K562 (cell line): ENCODE measurements around the gene NDST4. TPM values are rescaled to one million over a fixed set of nuclear protein-coding genes. Genes with fewer than 3 reads are reported as not detected.

Source experiments
- ATAC-seq: fragments of 200-7000 bp; cut with Tn5 transposase; 3 replicates; pipeline ENCODE4 v1.9.1; 2020; ENCODE audit warnings: moderate library complexity
- BruUV-seq: library from RNA; stranded (reverse); fragments of 400-500 nt; replicated peaks from 2 replicates; lab custom pipeline; 2021; lab: Mats Ljungman, UMichigan
- CTCF ChIA-PET: fragments of 300-600 bp; formaldehyde crosslinking; extraction: SDS; loops from one replicate; lab custom pipeline; 2021; ENCODE audit warnings: low intra/inter-chr PET ratio; lab: Yijun Ruan, JAX
- POLR2A ChIA-PET: fragments of 300-600, 350-650 bp; sonication (Branson Sonifier 250); formaldehyde crosslinking; extraction: SDS; loops from one replicate; lab custom pipeline; 2021; ENCODE audit warnings: antibody characterized with exemption, inconsistent platforms; lab: Yijun Ruan, JAX
- DNase-seq, 4 experiments: peaks; one replicate each; pipeline versions ENCODE4 v3.0.0 to v3.0.0-alpha.2; 2011 to 2018; ENCODE audit warnings: low spot score in 3 of 4, mixed read lengths in 3 of 4; ENCODE audit errors: extremely low read depth in 1 of 4
- FAIRE-seq: peaks from 2 replicates; lab custom pipeline; 2011; peaks lifted over from hg19 to GRCh38; lab: Jason Lieb, UNC
- H2AFZ ChIP-seq: 2 replicates; pipeline ENCODE4 v1.6.0; 2011; ENCODE audit warnings: low read depth, low read length, control low read depth, inconsistent platforms
- H3K27ac ChIP-seq: fragments of 200-600 bp; 3 replicates; pipeline ENCODE4 v1.8.0; 2011; ENCODE audit warnings: low read depth, mild to moderate bottlenecking, control low read depth, inconsistent platforms, low read length, moderate library complexity, mixed read lengths; ENCODE audit errors: extremely low read depth
- H3K27me3 ChIP-seq, 2 experiments: fragments of 300-600 bp in 1 of 2; 2 replicates in 1 of 2; 3 replicates in 1 of 2; pipeline versions ENCODE4 v1.6.0 to v1.8.0; 2011; ENCODE audit warnings: inconsistent platforms in 2 of 2, low read length in 2 of 2, mild to moderate bottlenecking in 1 of 2, mixed read lengths in 1 of 2, moderate library complexity in 1 of 2; ENCODE audit not compliant: control insufficient read depth in 2 of 2, insufficient read depth in 2 of 2
- H3K36me3 ChIP-seq: fragments of 300-600 bp; 3 replicates; pipeline ENCODE4 v1.8.0; 2011; ENCODE audit warnings: mild to moderate bottlenecking, low read length, inconsistent platforms; ENCODE audit not compliant: control insufficient read depth, insufficient read depth
- H3K4me1 ChIP-seq, 2 experiments: fragments of 200-600 bp in 1 of 2; replicated peaks in 1 of 2; 2 replicates in 1 of 2; 3 replicates in 1 of 2; pipeline versions ENCODE4 v1.5.1 to v1.8.0; 2011; ENCODE audit warnings: inconsistent platforms in 2 of 2, low read length in 2 of 2, mild to moderate bottlenecking in 1 of 2, mixed read lengths in 1 of 2, moderate library complexity in 1 of 2; ENCODE audit not compliant: control insufficient read depth in 2 of 2, insufficient read depth in 2 of 2
- H3K4me2 ChIP-seq: 2 replicates; pipeline ENCODE4 v1.6.1; 2011; ENCODE audit warnings: low read length, control low read depth, inconsistent platforms, mixed read lengths; ENCODE audit not compliant: insufficient read depth
- H3K4me3 ChIP-seq: fragments of 200-600 bp; sonication (generic), shearing (Covaris generic); 2 replicates; pipeline ENCODE4 v1.5.1; 2016; ENCODE audit warnings: control low read depth, inconsistent platforms
- H3K79me2 ChIP-seq: fragments of 200-600 bp; 3 replicates; pipeline ENCODE4 v1.8.0; 2011; ENCODE audit warnings: low read length, inconsistent platforms; ENCODE audit not compliant: control insufficient read depth, insufficient read depth
- H3K9ac ChIP-seq, 2 experiments: 2 replicates each; pipeline versions ENCODE4 v1.6.0 to v1.6.1; 2011; ENCODE audit warnings: low read depth in 2 of 2, low read length in 2 of 2, control low read depth in 1 of 2, inconsistent platforms in 1 of 2, mild to moderate bottlenecking in 1 of 2, mixed read lengths in 1 of 2; ENCODE audit not compliant: insufficient read depth in 1 of 2
- H3K9me1 ChIP-seq: one replicate; pipeline ENCODE4 v1.6.0; 2011; ENCODE audit warnings: inconsistent platforms, mild to moderate bottlenecking, low read length, moderate library complexity; ENCODE audit not compliant: control insufficient read depth, insufficient read depth
- H3K9me3 ChIP-seq: replicated peaks from 2 replicates; pipeline ENCODE4 v1.5.1; 2011; ENCODE audit warnings: low read depth, low read length, inconsistent platforms; ENCODE audit not compliant: control insufficient read depth, insufficient read depth
- H4K20me1 ChIP-seq: replicated peaks from 2 replicates; pipeline ENCODE4 v1.6.1; 2011; ENCODE audit warnings: low read length, inconsistent platforms, mixed read lengths; ENCODE audit not compliant: control insufficient read depth, insufficient read depth
- PRDM10 ChIP-seq: fragments of 450-650 bp; IDR thresholded peaks from 2 replicates; pipeline ENCODE4 v1.6.1; 2018; ENCODE audit not compliant: partially characterized antibody
- SUPT5H ChIP-seq: fragments of 450-650 bp; IDR thresholded peaks from 2 replicates; pipeline ENCODE4 v1.6.1; 2016
- ZNF449 ChIP-seq: fragments of 250-450 bp; sonication (Bioruptor Pico); IDR thresholded peaks from 2 replicates; pipeline ENCODE4 v1.8.0; 2022; ENCODE audit warnings: moderate library complexity, mild to moderate bottlenecking, inconsistent platforms
- ZNF668 ChIP-seq: fragments of 250-450 bp; sonication (Bioruptor Pico); IDR thresholded peaks from 2 replicates; pipeline ENCODE4 v1.8.0; 2022; ENCODE audit warnings: mild to moderate bottlenecking, inconsistent platforms
- WGBS: fragments of 100-300 bp; shearing (Covaris generic); methylation state at CpG from one replicate; pipeline ENCODE4 v1.1.6; 2016; ENCODE audit warnings: low coverage, mixed read lengths; ENCODE audit not compliant: insufficient coverage; ENCODE audit errors: missing lambda C conversion rate; 5-methylcytosine and 5-hydroxymethylcytosine counted together
- in situ Hi-C: fragments of 300-500 bp; cut with MboI; formaldehyde crosslinking; loops from 4 replicates; pipeline ENCODE4 v1.15.0; 2018; ENCODE audit warnings: inconsistent platforms, mixed read lengths
- intact Hi-C: fragments of 100-400 bp; cut with micrococcal nuclease; formaldehyde crosslinking; loops from 2 replicates; pipeline ENCODE4 v1.14.2; 2022
- polyA plus RNA-seq, 8 experiments: library from polyadenylated mRNA; depleted of rRNA in 4 of 8; stranded (reverse) in 5 of 8; unstranded in 3 of 8; fragments of >200 nt; fragmentation: Nextera tagmentation in 2 of 8; fragmentation: Illumina TruSeq in 1 of 8; extraction: Ambion mirVana in 2 of 8; extraction: Trizol in 1 of 8; gene quantifications; 2 replicates each; pipeline versions ENCODE4 v1.2.1 to v1.2.3, GENCODE V29; 2011 to 2014; ENCODE audit warnings: inconsistent platforms in 1 of 8, missing spikeins in 1 of 8
- total RNA-seq, 7 experiments: library from RNA; depleted of rRNA in 6 of 7; stranded (reverse); fragments of >200 nt in 6 of 7; fragmentation: Illumina TruSeq in 2 of 7; extraction: Trizol in 2 of 7; gene quantifications; 2 replicates each; pipeline versions ENCODE4 v1.2.1 to v1.2.3, GENCODE V29; 2011 to 2021; ENCODE audit warnings: low replicate concordance in 1 of 7
- TF ChIP-seq, protein P1 (sequence below): fragments of 450-650 bp; IDR thresholded peaks from 2 replicates; pipeline ENCODE4 v1.6.1; 2016; ENCODE audit warnings: low read depth, mild to moderate bottlenecking, moderate library complexity
- TF ChIP-seq, protein P2 (sequence below): fragments of 450-650 bp; IDR thresholded peaks from 2 replicates; pipeline ENCODE4 v1.6.1; 2017; ENCODE audit warnings: antibody characterized with exemption, mild to moderate bottlenecking

The NDST4 gene
- total and polyA plus RNA-seq, 9 of the 15 experiments (the other 6 are each of a cell fraction or from before 2014, with no cell fraction given), result not detected

- TF ChIP-seq PRDM10, result no peak
- TF ChIP-seq, all 486 proteins: peak for 3
Measured at GRCh38 chr4:115082633-115083032, 30.8 kb downstream of the NDST4 start (continued).

- Histone ChIP-seq H2AFZ (no peak overlapping the region), H3K27ac (no peak overlapping the region), H3K4me2 (no peak overlapping the region), H3K9ac (no peak overlapping the region), H3K9me1 (no peaks in the 10 kb centered on the region), H4K20me1 (no peaks in the 10 kb centered on the region), H3K4me3 (no peak overlapping the region), H3K4me1 (no peaks in the 10 kb centered on the region)
- no TSS peak for BruUV-seq
- in situ Hi-C loops (no loop called here), intact Hi-C loops (no loop called here)
- ATAC-seq, result no peak
- CTCF ChIA-PET, result no interaction called here
- POLR2A ChIA-PET, result no interaction called here
- TF ChIP-seq SUPT5H (no peak), ZNF668 (no peak), ZNF449 (CRISPR knock-in tag) (no peak)
- TF ChIP-seq, protein P1, sequence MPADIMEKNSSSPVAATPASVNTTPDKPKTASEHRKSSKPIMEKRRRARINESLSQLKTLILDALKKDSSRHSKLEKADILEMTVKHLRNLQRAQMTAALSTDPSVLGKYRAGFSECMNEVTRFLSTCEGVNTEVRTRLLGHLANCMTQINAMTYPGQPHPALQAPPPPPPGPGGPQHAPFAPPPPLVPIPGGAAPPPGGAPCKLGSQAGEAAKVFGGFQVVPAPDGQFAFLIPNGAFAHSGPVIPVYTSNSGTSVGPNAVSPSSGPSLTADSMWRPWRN, result no peak
- TF ChIP-seq, protein P2, sequence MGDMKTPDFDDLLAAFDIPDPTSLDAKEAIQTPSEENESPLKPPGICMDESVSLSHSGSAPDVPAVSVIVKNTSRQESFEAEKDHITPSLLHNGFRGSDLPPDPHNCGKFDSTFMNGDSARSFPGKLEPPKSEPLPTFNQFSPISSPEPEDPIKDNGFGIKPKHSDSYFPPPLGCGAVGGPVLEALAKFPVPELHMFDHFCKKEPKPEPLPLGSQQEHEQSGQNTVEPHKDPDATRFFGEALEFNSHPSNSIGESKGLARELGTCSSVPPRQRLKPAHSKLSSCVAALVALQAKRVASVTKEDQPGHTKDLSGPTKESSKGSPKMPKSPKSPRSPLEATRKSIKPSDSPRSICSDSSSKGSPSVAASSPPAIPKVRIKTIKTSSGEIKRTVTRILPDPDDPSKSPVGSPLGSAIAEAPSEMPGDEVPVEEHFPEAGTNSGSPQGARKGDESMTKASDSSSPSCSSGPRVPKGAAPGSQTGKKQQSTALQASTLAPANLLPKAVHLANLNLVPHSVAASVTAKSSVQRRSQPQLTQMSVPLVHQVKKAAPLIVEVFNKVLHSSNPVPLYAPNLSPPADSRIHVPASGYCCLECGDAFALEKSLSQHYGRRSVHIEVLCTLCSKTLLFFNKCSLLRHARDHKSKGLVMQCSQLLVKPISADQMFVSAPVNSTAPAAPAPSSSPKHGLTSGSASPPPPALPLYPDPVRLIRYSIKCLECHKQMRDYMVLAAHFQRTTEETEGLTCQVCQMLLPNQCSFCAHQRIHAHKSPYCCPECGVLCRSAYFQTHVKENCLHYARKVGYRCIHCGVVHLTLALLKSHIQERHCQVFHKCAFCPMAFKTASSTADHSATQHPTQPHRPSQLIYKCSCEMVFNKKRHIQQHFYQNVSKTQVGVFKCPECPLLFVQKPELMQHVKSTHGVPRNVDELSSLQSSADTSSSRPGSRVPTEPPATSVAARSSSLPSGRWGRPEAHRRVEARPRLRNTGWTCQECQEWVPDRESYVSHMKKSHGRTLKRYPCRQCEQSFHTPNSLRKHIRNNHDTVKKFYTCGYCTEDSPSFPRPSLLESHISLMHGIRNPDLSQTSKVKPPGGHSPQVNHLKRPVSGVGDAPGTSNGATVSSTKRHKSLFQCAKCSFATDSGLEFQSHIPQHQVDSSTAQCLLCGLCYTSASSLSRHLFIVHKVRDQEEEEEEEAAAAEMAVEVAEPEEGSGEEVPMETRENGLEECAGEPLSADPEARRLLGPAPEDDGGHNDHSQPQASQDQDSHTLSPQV, result no peak
- TF ChIP-seq, all 486 proteins: peak for 0
- 0% methylated on average over 7 of the region's 7 CpGs for WGBS
- no peaks in the 10 kb centered on the region for H3K36me3 ChIP-seq
- H3K9me3 ChIP-seq, result no peaks in the 10 kb centered on the region
- no peaks in the 10 kb centered on the region for H3K27me3 ChIP-seq
- DNase-seq (no peak), FAIRE-seq (no peak)
- no peaks in the 10 kb centered on the region for H3K79me2 ChIP-seq
Measured at GRCh38 chr4:115076691-115077090, 36.7 kb downstream of the NDST4 start.
